GM21447 (cell line): ENCODE results near the gene RUNX1.
A peak's percentile ranks its signal among the peaks of the same experiment; 100 is the strongest.

Experiments
- ATAC-seq: cut with Tn5 transposase; IDR thresholded peaks from one replicate; pipeline ENCODE4 v1.9.1; 2021; ENCODE audit not compliant: unreplicated experiment

The RUNX1 gene

DNA sequence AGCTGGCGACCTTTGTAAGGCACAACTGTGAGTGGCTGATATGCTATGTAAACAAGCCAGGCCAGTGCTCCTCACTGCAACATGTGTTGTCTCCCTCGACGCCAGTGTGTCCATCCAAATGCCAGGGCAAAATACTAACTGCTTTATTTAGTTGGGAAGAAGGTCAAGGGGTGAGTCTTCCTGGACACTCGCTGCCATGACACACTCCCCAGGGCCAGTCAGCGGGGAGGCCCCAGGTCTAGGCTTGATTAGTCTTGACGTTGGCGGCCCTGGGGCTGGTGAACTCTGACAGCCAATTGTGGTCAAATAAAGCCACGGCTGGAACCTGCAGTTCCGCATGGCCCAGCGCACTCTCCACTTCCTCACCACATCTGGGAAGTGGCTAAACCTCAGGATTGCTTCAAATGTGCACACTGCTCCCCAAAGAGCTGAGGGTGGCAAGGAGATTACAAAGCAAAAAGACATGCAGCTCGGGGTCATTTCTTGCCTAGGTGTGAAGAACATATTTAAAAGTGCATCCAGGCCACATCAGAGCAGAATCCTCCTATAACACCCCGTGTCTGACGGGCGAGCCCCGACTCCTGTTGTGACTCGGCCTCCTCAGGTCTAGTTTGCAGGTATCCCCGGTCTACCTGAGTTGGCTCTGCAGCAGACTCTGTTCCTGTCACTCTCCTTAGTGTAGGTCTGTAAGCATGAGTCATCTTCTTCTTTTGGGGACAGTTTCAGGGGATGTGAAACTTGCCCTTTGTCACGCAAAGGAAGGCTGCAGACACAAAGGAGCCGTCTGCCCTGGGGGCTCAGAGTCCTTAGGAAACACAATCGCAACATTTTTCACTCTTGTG is 183.5 kb downstream of the RUNX1 start:
- ATAC-seq = peak; percentile 91

GRCh38 chr21:34864370-34865149 is 184.5 kb downstream of the RUNX1 start:
- ATAC-seq = no peak

DNA sequence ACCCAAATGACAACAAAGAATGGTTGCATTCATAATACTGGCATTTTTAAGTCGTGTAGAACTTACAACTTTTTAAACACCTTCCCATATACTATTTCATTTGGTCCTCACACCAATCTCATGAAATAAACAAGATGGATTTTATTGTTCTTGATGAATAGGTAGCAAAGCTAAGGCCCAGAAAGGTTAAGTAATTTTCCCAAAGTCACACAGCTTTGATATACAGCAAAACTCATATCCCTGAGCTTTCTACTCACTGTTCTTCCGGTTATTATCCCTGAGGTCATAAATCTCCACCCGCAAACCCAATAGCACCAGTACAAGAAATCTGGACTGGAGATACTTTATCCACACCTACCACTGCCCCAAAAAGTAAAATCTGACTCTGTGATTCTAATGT is 186.2 kb downstream of the RUNX1 start:
- no peak for ATAC-seq

- ATAC-seq = no peak
These were observed 187.8 kb downstream of the RUNX1 start for GRCh38 chr21:34861258-34861657.

DNA sequence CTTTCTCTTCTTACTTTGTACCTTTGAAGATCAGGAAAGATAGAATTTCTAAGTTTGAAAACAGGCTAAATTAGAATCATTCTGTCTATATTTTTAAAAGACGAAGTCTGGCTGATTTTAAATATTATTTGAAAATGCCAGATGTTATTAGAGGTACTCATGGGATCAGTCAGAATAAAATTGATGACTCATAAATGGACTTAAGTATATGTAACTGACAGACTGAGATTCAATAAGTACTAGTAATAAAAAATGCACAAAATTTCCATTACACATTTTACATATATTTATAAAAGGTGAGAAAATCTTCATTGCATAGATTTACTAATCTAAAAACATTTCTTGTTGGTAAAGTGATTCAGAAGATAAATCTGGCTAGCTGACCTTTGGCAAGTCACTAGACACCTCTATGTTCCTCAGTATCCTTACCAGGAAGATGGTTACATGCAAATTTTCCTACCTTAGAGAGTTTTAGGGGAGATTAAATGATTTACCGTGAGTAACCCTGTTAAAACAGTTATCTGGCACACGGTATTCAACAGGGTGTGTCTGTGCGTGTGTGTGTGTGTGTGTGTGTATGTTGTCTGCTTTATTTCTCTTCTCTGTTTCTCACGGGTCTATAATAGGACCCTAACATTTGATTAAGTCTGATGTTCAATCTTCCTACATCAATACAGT is 189.0 kb downstream of the RUNX1 start:
- no peak for ATAC-seq

GRCh38 chr21:34858559-34858958 is 190.5 kb downstream of the RUNX1 start:
- ATAC-seq = no peak

- no peak for ATAC-seq
These were observed 191.2 kb downstream of the RUNX1 start for GRCh38 chr21:34857874-34858273.

GRCh38 chr21:34857122-34857713 is 191.9 kb downstream of the RUNX1 start:
- no peak for ATAC-seq

DNA sequence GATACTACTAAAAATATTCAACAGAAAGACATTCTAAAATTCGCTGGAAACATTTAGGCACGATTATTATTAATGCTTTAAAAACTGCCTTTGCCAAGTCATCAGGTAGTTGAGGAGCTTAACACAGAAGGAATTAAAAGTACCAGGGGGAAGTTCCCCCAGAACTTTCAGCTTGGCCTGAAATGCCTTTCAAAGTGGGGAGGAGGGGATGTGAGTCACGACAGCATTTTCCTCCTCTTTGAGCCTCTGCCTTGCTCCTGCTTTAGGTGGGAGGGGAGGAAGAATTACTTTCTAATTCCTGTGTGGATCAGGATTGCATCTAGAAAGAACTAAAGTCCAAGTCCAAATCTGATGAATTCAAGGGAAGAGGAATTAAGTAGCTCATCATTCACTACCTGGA is 196.7 kb downstream of the RUNX1 start:
- ATAC-seq = no peak

- no peak for ATAC-seq
These were observed 198.9 kb downstream of the RUNX1 start for GRCh38 chr21:34850166-34850690.

- no peak for ATAC-seq
These were observed 202.4 kb downstream of the RUNX1 start for GRCh38 chr21:34846601-34847112.

GRCh38 chr21:34845521-34846451 is 203.3 kb downstream of the RUNX1 start:
- peak; percentile 94 for ATAC-seq

- ATAC-seq = no peak
These were observed 204.2 kb downstream of the RUNX1 start for GRCh38 chr21:34844924-34845238.

- ATAC-seq = no peak
These were observed 204.8 kb downstream of the RUNX1 start for GRCh38 chr21:34844013-34844923.

GRCh38 chr21:34843562-34843961 is 205.5 kb downstream of the RUNX1 start:
- ATAC-seq = no peak

DNA sequence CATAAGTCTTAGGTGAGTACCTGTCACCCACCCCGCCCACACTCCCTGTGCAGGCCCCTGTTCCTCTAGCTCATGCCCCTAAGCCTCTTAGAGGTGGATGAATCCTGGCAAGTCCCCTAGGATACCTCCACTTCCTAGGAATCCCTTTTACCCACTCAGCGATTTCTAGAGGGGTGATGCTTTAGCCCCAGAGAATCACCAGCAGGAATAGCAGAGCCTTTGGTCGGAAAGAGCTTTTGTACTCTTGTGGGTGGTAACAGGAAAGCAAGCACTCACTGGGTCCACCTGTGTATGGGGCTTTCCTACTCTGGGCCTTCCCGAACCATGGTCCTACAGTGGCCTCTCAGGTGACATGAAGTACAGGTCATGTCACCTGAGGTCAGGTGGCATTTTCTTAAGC is 207.9 kb downstream of the RUNX1 start:
- no peak for ATAC-seq

DNA sequence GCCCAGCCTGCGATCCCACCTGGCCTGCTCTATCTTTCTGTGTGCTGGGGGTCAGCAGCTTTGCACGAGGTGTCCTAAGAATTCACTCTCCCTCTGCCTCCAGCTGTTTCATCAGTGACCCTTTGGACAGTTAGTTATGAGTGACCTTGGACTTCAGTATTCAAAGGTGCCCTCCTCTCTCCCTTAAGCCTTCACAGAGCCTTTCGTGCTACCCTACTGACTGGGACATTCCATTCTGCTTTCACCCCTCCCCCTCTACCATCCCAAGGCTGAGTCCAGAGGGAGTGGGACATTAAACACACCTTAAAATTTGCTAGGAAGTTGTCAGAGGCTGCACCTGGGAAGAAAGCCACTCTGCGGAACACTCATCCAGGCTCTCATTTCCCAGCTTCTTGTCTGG is 208.4 kb downstream of the RUNX1 start:
- ATAC-seq = no peak

DNA sequence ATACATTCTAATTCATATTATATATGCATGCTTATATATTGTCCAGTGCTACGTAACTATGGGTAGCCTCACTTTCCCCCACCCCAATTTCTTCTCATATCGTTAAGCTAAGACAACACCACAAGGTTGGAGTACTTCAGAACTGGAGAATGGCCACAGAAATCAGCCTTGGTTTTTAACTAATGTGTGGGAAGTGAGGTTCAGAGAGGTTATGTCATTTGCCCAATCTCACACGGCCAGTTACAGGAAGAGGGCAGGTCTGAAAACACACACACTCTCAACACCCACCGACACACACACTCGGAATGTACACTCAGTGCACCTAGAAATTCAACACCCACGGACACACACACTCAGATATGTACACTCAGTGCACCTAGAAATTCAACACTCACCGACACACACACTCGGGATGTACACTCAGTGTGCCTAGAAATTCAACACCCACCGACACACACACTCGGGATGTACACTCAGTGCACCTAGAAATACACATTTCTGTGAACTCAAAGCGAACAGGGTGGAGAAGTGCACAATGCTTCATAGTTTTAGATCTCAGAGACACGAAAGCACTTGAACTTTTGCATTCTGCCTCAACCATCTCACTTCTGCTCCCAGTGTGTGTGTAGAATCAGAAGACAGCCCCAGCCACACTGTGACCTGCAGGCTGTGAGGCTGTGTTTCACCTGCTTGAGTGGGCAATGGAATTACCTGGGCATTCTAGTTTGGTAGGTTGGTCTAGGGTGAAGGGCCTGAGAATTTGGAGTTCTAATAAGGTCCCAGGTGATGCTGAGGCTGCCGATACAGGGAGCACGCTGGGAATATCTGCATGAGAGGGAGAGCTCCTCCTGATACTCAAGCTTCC is 209.9 kb downstream of the RUNX1 start:
- no peak for ATAC-seq
